Subcutaneous abdominal adipose tissue (tissue), 5 donors: ENCODE data around the gene CEBPB.
A peak's percentile ranks its signal among the peaks of the same experiment; 100 is the strongest.
"Not testable (repeated sequence)": the region's sequence is repeated elsewhere in the genome, so short reads cannot be mapped to it uniquely, and the experiment has no call there.

Experiments used
- H3K27ac ChIP-seq: one replicate; pipeline ENCODE4 v1.7.0; 2013; ENCODE audit warnings: low read depth, mild to moderate bottlenecking, inconsistent platforms, low read length, moderate library complexity
- H3K27me3 ChIP-seq, 5 donors: one replicate each; pipeline ENCODE4 v1.7.0; 2013; ENCODE audit warnings: low read length in 5 of 5, inconsistent platforms in 1 of 5; ENCODE audit not compliant: control insufficient read depth in 5 of 5, insufficient read depth in 4 of 5
- H3K36me3 ChIP-seq, 5 donors: one replicate each; pipeline ENCODE4 v1.7.0; 2013; ENCODE audit warnings: low read length in 5 of 5; ENCODE audit not compliant: control insufficient read depth in 5 of 5, insufficient read depth in 5 of 5
- H3K4me1 ChIP-seq, 5 donors: one replicate each; pipeline ENCODE4 v1.7.0; 2013; ENCODE audit warnings: low read length in 5 of 5, mild to moderate bottlenecking in 3 of 5, moderate library complexity in 1 of 5; ENCODE audit not compliant: control insufficient read depth in 5 of 5, insufficient read depth in 5 of 5
- H3K4me3 ChIP-seq, 5 donors: one replicate each; pipeline ENCODE4 v1.7.0; 2013; ENCODE audit warnings: low read length in 5 of 5, low read depth in 1 of 5
- H3K9ac ChIP-seq, 5 donors: one replicate each; pipeline ENCODE4 v1.7.0; 2013; ENCODE audit warnings: low read length in 5 of 5, mild to moderate bottlenecking in 4 of 5, moderate library complexity in 3 of 5
- H3K9me3 ChIP-seq, 5 donors: one replicate each; pipeline ENCODE4 v1.7.0; 2013; ENCODE audit warnings: low read length in 5 of 5; ENCODE audit not compliant: control insufficient read depth in 5 of 5
- donor health status: healthy.
- donor health status: healthy.
- donor health status: healthy.
- donor health status: healthy.
- donor health status: healthy.

CEBPB gene

GRCh38 chr20:50169329-50169823 lies 21.3 kb upstream of the CEBPB start:
- Histone ChIP-seq H3K9ac (no peak overlapping the region), H3K4me1 (peaks cover 9 to 39% (median 36%) of the 10 kb centered on the region in 5 donors), H3K27ac (no peak overlapping the region), H3K4me3 (no peak overlapping the region), H3K36me3 (no peaks in the 10 kb centered on the region), H3K9me3 (no peaks in the 10 kb centered on the region), H3K27me3 (no peaks in the 10 kb centered on the region)

GRCh38 chr20:50170549-50171220 lies 19.9 kb upstream of the CEBPB start:
- Histone ChIP-seq H3K9ac (peak overlapping the region in 1 of 5 donors; percentile 37), H3K9me3 (no peaks in the 10 kb centered on the region), H3K4me1 (peaks cover 6 to 35% (median 31%) of the 10 kb centered on the region in 5 donors), H3K4me3 (no peak overlapping the region), H3K27ac (peak overlapping the region; percentile 69), H3K36me3 (no peaks in the 10 kb centered on the region), H3K27me3 (no peaks in the 10 kb centered on the region)

GRCh38 chr20:50172347-50173013 lies 18.1 kb upstream of the CEBPB start:
- peaks cover 6 to 26% (median 21%) of the 10 kb centered on the region in 5 donors for H3K4me1 ChIP-seq
- no peaks in the 10 kb centered on the region for H3K9me3 ChIP-seq
- peak overlapping the region; percentile 68 to 89 (median 84) for H3K9ac ChIP-seq
- H3K27ac ChIP-seq, result peak overlapping the region; percentile 69
- H3K27me3 ChIP-seq, result no peaks in the 10 kb centered on the region
- H3K36me3 ChIP-seq, result no peaks in the 10 kb centered on the region
- H3K4me3 ChIP-seq, result peak overlapping the region; percentile 75 to 80 (median 78)

GRCh38 chr20:50174456-50174855 lies 16.2 kb upstream of the CEBPB start:
- Histone ChIP-seq H3K9me3 (no peaks in the 10 kb centered on the region), H3K9ac (no peak overlapping the region), H3K27ac (no peak overlapping the region), H3K4me3 (no peak overlapping the region), H3K27me3 (no peaks in the 10 kb centered on the region), H3K4me1 (peaks cover 4 to 22% (median 17%) of the 10 kb centered on the region in 5 donors), H3K36me3 (no peaks in the 10 kb centered on the region)

- Histone ChIP-seq H3K9me3 (no peaks in the 10 kb centered on the region), H3K27ac (no peak overlapping the region), H3K9ac (no peak overlapping the region), H3K4me1 (peaks cover 4 to 19% (median 16%) of the 10 kb centered on the region in 5 donors), H3K4me3 (no peak overlapping the region), H3K36me3 (no peaks in the 10 kb centered on the region), H3K27me3 (no peaks in the 10 kb centered on the region)
Measured at GRCh38 chr20:50175938-50176933, 14.4 kb upstream of the CEBPB start.

GRCh38 chr20:50178672-50179071 lies 12.0 kb upstream of the CEBPB start:
- H3K9ac ChIP-seq, H3K4me3 ChIP-seq, H3K27ac ChIP-seq, H3K4me1 ChIP-seq, H3K27me3 ChIP-seq, H3K36me3 ChIP-seq, H3K9me3 ChIP-seq: not testable (repeated sequence)

- H3K4me3 ChIP-seq, result no peak overlapping the region
- H3K9ac ChIP-seq, result no peak overlapping the region
- no peaks in the 10 kb centered on the region for H3K27me3 ChIP-seq
- no peak overlapping the region for H3K27ac ChIP-seq
- no peaks in the 10 kb centered on the region for H3K36me3 ChIP-seq
- H3K4me1 ChIP-seq, result no peaks in the 10 kb centered on the region
- H3K9me3 ChIP-seq, result no peaks in the 10 kb centered on the region
Measured at GRCh38 chr20:50181344-50181743, 9.3 kb upstream of the CEBPB start.

- H3K4me3 ChIP-seq, result no peak overlapping the region
- H3K9me3 ChIP-seq, result no peaks in the 10 kb centered on the region
- no peaks in the 10 kb centered on the region for H3K36me3 ChIP-seq
- no peaks in the 10 kb centered on the region for H3K27me3 ChIP-seq
- no peak overlapping the region for H3K9ac ChIP-seq
- H3K4me1 ChIP-seq, result peaks cover 0 to 5% (median 0%) of the 10 kb centered on the region in 5 donors
- no peak overlapping the region for H3K27ac ChIP-seq
Measured at GRCh38 chr20:50182346-50182745, 8.3 kb upstream of the CEBPB start.

- Histone ChIP-seq H3K27me3 (no peaks in the 10 kb centered on the region), H3K27ac (no peak overlapping the region), H3K4me1 (peaks cover 0 to 24% (median 0%) of the 10 kb centered on the region in 5 donors), H3K9ac (no peak overlapping the region), H3K9me3 (no peaks in the 10 kb centered on the region), H3K36me3 (no peaks in the 10 kb centered on the region), H3K4me3 (no peak overlapping the region)
Measured at GRCh38 chr20:50185426-50185825, 5.2 kb upstream of the CEBPB start.
